DLD1 (cell line): Measurements from ENCODE around the gene KAT8.
"Not testable (repeated sequence)": the region's sequence is repeated elsewhere in the genome, so short reads cannot be mapped to it uniquely, and the experiment has no call there.

Experiments used
- in situ Hi-C: cut with HindIII; loops from 2 replicates; pipeline ENCODE4 v1.10.0; 2017; ENCODE audit warnings: low sequenced_read_pairs

The KAT8 gene

GRCh38 chr16:31130336-31130891, 12.9 kb downstream of the KAT8 start:
- in situ Hi-C loops = no loop called here

DNA sequence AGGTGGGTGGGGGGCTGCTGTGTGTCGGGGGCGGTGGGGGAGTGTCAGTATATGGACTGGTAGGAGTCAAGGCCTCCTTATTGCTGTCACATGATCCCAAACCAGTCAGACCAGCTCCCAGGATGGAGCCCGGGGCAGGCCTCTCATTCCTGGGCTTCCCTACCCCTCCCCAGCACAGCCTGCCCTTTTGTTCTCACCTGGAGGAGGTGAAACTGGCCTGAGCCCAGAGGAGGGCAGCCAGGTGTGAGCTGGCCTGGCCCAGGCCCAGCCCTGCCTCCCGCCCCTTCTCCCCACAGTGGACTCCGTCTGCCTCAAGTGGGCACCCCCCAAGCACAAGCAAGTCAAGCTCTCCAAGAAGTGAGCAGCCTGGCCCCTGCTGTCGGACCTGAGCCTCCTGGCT, 13.4 kb downstream of the KAT8 start:
- in situ Hi-C loops = no loop called here

GRCh38 chr16:31131416-31131815, 14.0 kb downstream of the KAT8 start:
- in situ Hi-C loops = no loop called here

DNA sequence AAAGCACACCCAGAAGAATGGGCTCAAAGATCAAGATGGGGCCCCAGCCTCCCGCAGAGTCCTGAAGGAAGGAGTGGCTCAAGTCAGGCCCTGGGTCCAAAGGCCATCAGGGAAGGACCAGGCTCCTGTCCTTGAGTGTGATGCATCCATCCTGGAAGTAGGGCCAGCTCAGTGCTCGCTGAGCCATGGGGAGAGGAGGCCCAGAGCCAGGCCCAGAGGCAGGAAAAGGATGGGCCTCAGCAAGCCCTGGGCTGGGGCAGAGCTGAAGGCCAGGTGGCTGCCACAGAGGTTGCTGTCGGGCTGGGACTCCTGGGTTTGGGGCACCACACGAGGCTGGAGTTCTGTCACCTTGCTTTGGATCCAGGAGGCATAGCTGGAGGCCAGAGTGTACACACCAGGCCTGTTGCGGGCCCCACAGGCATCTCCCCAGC, 14.4 kb downstream of the KAT8 start:
- in situ Hi-C loops = no loop called here

DNA sequence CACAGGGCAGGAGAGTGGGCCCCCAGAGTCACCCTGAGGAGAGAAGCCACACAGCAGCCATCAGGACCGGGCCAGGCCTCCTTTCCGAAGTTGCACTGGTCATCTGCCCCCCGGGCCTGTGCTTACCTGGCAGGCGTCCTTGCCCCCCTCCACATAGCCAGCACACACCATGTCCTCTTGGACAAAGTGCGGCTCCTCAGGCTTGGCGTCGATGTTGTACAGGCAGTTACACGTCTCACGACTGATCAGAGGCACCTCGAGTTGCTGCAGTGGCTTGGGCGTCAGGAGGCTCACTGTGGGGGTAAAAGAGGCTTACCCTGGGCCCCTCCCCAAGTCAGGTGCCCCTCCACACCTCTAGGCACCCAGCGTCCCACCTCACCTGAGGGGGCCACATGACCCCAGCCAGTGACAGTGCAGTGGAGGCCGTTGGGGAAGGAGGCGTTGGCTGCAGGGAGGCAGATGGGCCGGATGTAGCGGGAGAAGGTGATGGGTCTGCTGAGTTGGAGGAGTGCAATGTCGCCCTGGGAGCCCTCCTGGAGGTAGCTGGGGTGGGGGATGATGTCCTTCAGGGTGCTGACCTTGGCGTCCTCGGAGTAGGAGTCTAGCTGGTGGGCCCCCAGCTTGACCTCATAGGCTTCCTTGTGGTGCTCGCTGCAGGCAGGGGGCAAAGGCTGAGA, 15.0 kb downstream of the KAT8 start:
- in situ Hi-C loops = no loop called here

- in situ Hi-C loops = no loop called here
Observed at GRCh38 chr16:31133046-31133501, 15.6 kb downstream of the KAT8 start.

DNA sequence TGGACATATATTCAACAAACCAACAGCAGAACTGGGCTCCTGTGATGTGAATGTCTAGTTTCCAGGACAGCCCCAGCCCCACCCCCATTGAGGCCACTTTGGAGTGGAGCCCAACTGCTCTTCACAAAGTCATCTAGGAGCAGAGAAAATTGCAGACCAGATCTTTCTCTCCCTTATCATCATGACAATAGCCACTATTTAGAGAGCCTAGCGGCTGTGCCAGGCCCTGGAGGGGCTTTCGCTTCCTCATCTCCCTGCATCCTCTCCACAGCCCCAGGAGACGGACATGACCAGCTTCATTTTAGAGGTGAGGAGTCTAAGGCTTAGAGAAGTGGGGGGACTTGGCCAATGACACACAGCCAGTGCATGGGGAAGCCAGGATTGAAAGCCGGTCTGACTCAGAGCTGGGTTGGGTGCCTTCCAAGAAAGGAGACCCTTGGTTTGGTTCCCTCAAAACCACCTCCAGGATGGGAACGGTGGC, 16.7 kb downstream of the KAT8 start:
- in situ Hi-C loops = no loop called here

DNA sequence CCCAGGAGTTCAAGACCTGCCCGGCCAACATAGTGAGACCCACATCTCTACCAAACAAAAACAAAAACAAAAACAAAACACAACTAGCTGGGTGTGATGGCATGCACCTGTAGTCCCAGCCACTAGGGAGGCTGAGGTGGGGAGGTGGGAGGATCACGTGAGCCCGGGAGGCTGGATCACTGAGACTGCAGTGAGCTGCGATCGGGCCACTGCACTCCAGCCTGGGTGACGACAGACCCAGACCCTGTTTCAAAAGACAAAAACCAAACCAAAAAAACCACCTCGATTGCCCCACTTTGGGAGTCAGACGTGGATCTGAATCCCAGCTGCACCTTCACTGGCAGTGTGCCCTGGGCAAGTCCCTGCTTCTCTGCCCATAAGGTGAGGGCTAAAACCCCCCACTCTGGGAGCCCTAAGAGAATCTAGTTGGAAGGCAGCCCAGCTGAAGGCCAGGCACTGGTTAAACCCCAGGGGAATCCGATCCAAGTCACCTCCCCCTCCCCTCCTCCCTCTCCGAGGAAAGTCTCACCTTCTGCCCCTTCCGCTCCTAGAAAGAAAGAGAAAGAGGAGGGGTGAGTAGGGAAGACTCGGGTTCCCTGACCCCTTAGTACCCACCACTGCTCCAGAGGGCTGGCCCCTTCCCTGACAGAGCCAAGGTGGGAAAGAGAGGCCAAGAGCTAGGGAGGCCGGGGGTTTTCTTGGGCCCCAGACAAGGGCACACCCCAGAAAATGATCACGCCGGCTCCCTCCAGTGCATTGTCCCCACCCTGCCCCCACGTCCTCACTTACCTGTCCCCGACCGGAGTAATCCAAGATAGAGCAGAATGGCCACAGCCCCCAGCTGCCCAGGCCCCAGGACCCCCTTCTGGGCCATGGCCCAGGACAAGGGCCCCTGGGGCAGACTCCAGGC, 17.4 kb downstream of the KAT8 start:
- in situ Hi-C loops = no loop called here

DNA sequence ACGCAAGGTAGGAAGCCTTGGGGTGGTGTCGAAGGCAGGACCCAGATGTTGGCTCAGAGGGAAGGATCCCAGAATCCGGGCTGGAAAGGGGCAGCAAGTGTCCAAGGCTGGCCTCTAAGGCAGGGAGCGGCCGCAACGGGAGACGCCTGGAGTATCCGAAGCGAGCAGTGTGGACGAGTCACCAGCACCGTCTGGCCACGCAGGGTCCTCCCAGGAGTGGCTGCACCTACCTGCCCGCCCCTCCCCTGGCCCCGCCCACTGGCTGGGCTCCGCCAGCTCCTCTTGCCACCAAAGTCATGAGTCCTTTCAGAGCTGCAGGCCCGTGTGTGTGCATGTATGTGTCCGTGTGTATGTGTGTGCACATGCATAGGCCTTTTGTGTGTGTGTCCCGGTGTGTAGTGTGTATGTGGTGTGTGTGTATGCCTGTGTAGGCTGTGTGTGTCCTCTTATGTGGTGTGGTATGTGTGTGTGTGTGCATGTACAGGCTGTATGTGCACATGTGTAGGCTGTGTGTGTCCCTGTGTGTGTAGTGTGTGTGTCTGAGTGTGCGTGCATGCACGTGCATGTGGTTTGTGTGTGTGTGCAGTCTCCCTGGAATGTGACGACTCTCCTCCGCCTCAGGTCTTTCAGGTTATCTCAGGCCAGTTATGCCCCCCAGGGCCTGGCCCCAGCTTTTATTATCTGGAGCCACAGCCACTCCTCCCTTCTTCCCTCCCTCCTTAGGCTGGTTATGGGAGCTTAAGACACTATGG, 18.2 kb downstream of the KAT8 start, which contains the start of gene PRSS8:
Gene PRSS8 (minus strand): TSS at position 193 of the 752 bp plus-strand sequence. CDS start 229 bp downstream, outside the sequence.
- in situ Hi-C loops = no loop called here

- in situ Hi-C loops = no loop called here
Observed at GRCh38 chr16:31136287-31136662, 18.8 kb downstream of the KAT8 start.

DNA sequence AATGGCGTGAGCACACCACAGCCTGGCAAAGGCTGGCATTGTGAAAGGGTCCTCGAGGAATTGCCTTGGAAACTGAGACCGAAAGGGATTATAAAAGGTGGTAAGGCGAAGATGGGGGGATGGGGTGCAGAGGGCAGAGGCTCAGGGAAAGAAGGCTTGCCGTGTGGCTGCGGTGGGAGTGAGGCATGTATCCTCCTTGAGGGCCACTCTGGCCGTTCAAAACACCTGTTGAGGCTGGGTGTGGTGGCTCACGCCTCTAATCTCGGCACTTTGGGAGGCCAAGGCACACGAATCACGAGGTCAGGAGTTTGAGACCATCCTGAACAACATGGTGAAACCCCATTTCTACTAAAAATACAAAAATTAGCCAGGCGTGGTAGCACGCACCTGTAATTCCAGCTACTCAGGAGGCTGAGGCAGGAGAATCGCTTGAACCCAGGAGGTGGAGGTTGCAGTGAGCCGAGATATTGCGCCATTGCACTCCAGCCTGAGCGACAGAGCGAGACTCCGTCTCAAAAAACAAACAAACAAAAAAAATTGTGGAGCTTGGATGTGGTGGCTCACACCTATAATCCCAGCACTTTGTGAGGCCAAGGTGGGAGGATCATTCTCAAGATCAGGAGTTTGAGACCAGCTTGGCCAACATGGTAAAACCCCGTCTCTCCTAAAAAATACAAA, 19.5 kb downstream of the KAT8 start:
- in situ Hi-C loops = not testable (repeated sequence)

- in situ Hi-C loops = no loop called here
Observed at GRCh38 chr16:31138621-31139578, 21.4 kb downstream of the KAT8 start.

DNA sequence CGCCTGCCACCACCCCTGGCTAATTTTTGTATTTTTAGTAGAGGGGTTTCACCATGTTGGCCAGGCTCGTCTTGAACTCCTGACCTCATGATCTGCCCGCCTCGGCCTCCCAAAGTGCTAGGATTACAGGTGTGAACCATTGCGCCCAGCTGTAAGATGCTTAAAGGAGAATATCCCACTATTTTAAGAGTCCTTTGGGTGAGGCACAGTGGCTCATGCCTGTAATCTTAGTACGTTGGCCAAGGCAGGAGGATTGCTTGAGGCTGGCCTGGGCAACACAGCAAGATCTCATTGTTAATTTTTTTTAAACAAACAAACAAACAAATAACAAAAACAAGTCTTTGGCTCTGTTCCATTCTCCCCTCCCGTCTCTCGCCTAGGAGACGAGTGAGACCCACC, 23.6 kb downstream of the KAT8 start:
- in situ Hi-C loops = not testable (repeated sequence)

DNA sequence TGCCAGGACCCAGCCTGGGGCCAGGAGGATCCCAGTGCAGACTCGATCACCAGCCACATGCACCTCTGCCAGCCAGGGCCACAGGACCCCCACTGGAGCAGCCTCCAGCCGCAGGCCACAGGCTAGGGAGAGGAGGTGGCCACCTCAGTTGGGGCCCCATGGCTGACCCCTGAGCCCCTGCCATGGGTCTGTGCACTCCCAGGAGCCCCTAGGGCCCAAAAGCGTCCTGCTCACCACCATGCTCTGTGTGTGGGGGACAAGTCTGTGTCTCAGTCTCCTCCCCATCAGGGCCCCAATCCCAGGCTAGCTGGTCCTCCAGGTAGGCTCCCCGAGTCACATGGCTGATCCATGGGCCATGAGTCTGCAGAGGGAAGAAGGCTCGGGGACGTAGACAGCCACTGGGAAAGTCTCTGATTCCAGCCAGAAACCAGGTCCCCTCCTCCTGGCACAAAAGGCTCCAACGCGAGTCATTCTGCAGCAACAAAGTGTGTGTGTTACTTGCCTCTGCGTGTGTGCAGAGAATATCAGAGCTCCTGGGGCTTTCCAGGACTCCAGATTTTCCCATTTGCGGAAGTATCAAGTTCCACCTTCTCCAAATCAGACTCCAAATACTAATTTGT, 24.1 kb downstream of the KAT8 start:
- in situ Hi-C loops = no loop called here

DNA sequence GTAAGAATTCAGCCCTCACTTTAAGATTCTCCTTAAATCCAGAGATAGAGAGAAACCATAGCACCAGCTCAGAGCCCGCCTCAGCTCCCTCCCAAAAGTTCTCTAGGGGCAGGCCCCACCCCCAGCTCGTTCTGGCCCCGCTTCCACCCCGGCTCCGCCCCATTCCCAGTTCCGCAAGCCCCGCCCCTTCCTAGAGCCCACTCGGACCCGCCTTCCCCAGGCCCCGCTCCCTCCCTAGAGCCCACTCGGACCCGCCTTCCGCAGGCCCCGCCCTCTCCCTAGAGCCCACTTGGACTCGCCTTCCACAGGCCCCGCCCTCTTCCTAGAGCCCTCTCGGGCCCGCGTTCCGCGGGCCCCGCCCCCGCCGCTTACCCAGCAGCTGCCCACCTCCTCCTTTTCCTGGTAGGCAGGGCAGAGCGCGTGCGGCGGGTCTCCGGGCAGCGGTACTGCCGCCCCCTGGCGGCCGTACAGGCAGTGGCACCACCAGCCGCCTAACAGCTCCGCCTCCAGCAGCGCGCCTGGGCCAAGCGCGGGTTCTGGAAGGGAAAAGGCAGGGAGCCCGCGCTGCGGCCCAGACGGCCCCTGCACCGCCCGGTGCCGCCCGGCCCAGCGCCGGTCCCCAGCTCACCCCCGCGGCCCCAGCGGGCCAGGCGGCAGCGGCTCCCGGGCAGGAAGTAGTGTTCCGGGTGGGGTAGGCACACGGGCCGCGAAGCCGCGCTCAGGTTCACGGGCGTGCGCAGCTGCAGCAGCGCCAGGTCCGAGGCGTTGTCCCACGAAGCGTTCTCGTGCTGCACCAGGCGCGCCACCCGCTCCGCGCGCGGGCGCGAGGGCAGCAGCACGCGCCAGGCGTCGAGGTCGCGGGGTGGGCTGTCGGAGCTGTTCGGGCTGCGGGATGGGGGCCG, 24.9 kb downstream of the KAT8 start:
- in situ Hi-C loops = no loop called here

DNA sequence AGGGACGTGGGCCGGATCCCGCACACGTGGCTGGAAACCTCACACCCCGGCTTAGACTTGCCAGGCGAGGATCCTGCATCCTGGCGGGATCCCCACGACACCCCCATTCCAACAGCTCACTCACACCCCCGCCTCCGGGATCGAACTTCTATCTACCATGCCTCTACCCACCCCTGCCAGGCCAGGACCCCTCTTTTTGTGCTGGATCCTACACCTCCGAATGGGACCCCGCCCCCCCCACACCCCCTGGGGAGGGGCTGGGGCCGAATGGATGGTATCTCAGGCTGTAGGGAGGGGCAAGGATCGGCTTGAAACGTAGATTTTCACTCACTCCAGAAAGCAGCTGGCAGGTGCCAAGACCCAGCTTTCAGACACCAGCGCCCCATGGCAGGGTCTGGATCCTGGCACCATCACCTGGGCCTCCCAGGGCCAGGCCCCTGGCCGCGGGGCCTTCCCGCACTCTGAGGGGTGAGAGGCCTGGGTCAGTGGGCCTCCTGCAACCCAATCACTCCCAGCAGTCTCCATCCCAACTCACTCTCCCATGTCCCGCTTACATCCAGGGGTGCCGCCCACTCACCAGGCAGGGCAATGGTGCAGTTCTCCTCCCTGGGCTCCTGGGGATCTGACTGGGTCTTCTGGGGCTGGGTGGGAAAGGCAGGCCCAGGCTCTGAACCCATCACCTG, 25.7 kb downstream of the KAT8 start:
- in situ Hi-C loops = no loop called here

DNA sequence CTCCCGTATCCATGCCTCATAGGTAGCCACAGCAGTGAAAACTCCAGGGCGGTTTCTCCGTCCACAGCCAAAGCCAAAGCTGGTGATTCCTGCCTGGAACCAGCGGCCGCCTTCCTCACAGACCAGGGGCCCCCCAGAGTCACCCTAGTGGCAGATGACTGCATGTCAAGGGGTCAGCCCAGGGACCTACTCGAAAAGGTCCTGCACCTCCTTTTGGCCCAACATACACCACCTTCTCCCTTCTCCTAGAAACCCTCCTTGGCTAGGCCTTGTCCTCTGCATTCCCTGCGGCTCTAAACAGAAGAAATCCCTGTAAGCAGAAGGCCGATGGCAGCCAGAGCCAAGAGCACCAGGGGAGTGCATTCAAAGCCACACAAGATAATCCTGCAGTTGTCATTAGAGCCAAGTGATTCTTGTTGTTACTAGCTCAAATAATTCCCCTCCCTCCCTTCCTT, 26.3 kb downstream of the KAT8 start:
- in situ Hi-C loops = no loop called here
